DMS 273 (cell line): ENCODE data around the gene GPR31.

ENCODE experiments used
- DNase-seq: peaks from one replicate; lab custom pipeline; 2025; ENCODE audit not compliant: unreplicated experiment; lab: John Stamatoyannopoulos, UW

GPR31 gene

GRCh38 chr6:167119670-167120582 is 37.9 kb downstream of the GPR31 start:
- DNase-seq: no peak

GRCh38 chr6:167118839-167119238 is 38.9 kb downstream of the GPR31 start:
- DNase-seq: no peak

GRCh38 chr6:167118006-167118405 is 39.8 kb downstream of the GPR31 start:
- no peak for DNase-seq

- DNase-seq: no peak
These were observed 40.9 kb downstream of the GPR31 start for GRCh38 chr6:167116838-167117228.

- no peak for DNase-seq
These were observed 41.5 kb downstream of the GPR31 start for GRCh38 chr6:167116109-167116837.

GRCh38 chr6:167115054-167115453 is 42.7 kb downstream of the GPR31 start:
- no peak for DNase-seq

GRCh38 chr6:167113935-167114910 is 43.6 kb downstream of the GPR31 start:
- no peak for DNase-seq

GRCh38 chr6:167113047-167113754 is 44.6 kb downstream of the GPR31 start:
- no peak for DNase-seq

- no peak for DNase-seq
These were observed 45.4 kb downstream of the GPR31 start for GRCh38 chr6:167112421-167112820.

GRCh38 chr6:167111597-167111996 is 46.2 kb downstream of the GPR31 start:
- no peak for DNase-seq

- DNase-seq: no peak
These were observed 48.1 kb downstream of the GPR31 start for GRCh38 chr6:167109651-167110050.

- no peak for DNase-seq
These were observed 49.5 kb downstream of the GPR31 start for GRCh38 chr6:167108278-167108677.

- DNase-seq: no peak
These were observed 50.0 kb downstream of the GPR31 start for GRCh38 chr6:167107787-167108186.

GRCh38 chr6:167106406-167106805 is 51.4 kb downstream of the GPR31 start:
- no peak for DNase-seq
